ENCODE data around the gene GRID1. TPM values are rescaled to one million over a fixed set of nuclear protein-coding genes. Genes with fewer than 3 reads are reported as not detected.

GRID1 gene
- total and polyA plus RNA-seq, 7 experiments from 2014 or later, result not detected

GRCh38 chr10:85622425-85622824 is 744.2 kb downstream of the GRID1 start:
- ATAC-seq (no peak), DNase-seq (no peak)
- Mint-ChIP-seq H3K27ac (no peak overlapping the region), H3K4me1 (peaks cover 0 to 18% (median 6%) of the 10 kb centered on the region in 7 donors), H3K36me3 (no peaks in the 10 kb centered on the region), H3K27me3 (peaks cover 0 to 17% (median 0%) of the 10 kb centered on the region in 5 donors), H3K9me3 (no peaks in the 10 kb centered on the region), H3K4me3 (no peak overlapping the region)
- no peaks in the 10 kb centered on the region for H3K36me3 ChIP-seq (ENCODE audit: control insufficient read depth in 2 of 3, insufficient read depth in 3 of 3, low read length in 3 of 3)
- CTCF ChIA-PET, result no interaction called here
- no peaks in the 10 kb centered on the region for H3K4me1 ChIP-seq (ENCODE audit: control insufficient read depth in 2 of 2, insufficient read depth in 2 of 2, low read length in 2 of 2)
- H3K27ac ChIP-seq (ENCODE audit: low read depth, low read length), result no peak overlapping the region
- no peak overlapping the region for H3K4me3 ChIP-seq (ENCODE audit: low read length)
- POLR2A ChIA-PET, result interaction anchor here (0.8 kb wide), 1 partner anchor 9 kb away, joined by 3 read pairs; no protein-coding TSS in a partner anchor
- intact Hi-C loops (cut with micrococcal nuclease), result no loop called here
- no peaks in the 10 kb centered on the region for H3K9me3 ChIP-seq (ENCODE audit: control insufficient read depth in 2 of 3, low read length in 3 of 3)
- no peaks in the 10 kb centered on the region for H3K27me3 ChIP-seq (ENCODE audit: control insufficient read depth in 2 of 2, insufficient read depth in 2 of 2, low read length in 2 of 2)

- ATAC-seq, result no peak
- Mint-ChIP-seq H3K4me1 (peaks cover 0 to 22% (median 10%) of the 10 kb centered on the region in 7 donors), H3K27me3 (peaks cover 0 to 18% (median 0%) of the 10 kb centered on the region in 5 donors), H3K9me3 (no peaks in the 10 kb centered on the region), H3K36me3 (no peaks in the 10 kb centered on the region), H3K27ac (no peak overlapping the region), H3K4me3 (no peak overlapping the region)
- no peak overlapping the region for H3K4me3 ChIP-seq (ENCODE audit: low read length)
- intact Hi-C loops (cut with micrococcal nuclease), result no loop called here
- ChIA-PET POLR2A (no interaction called here), CTCF (no interaction called here)
- no peaks in the 10 kb centered on the region for H3K36me3 ChIP-seq (ENCODE audit: control insufficient read depth in 2 of 3, insufficient read depth in 3 of 3, low read length in 3 of 3)
- H3K27ac ChIP-seq (ENCODE audit: low read depth, low read length), result no peak overlapping the region
- no peaks in the 10 kb centered on the region for H3K9me3 ChIP-seq (ENCODE audit: control insufficient read depth in 2 of 3, low read length in 3 of 3)
- H3K27me3 ChIP-seq (ENCODE audit: control insufficient read depth in 2 of 2, insufficient read depth in 2 of 2, low read length in 2 of 2), result no peaks in the 10 kb centered on the region
- H3K4me1 ChIP-seq (ENCODE audit: control insufficient read depth in 2 of 2, insufficient read depth in 2 of 2, low read length in 2 of 2), result no peaks in the 10 kb centered on the region
- no peak for DNase-seq
Measured at GRCh38 chr10:85621562-85621961, 745.0 kb downstream of the GRID1 start.

GRCh38 chr10:85620807-85621206 is 745.8 kb downstream of the GRID1 start:
- intact Hi-C loops (cut with micrococcal nuclease), result no loop called here
- Histone ChIP-seq H3K27me3 (ENCODE audit: control insufficient read depth in 2 of 2, insufficient read depth in 2 of 2, low read length in 2 of 2) (no peaks in the 10 kb centered on the region), H3K36me3 (ENCODE audit: control insufficient read depth in 2 of 3, insufficient read depth in 3 of 3, low read length in 3 of 3) (no peaks in the 10 kb centered on the region), H3K4me3 (ENCODE audit: low read length) (no peak overlapping the region), H3K9me3 (ENCODE audit: control insufficient read depth in 2 of 3, low read length in 3 of 3) (no peaks in the 10 kb centered on the region), H3K27ac (ENCODE audit: low read depth, low read length) (no peak overlapping the region), H3K4me1 (ENCODE audit: control insufficient read depth in 2 of 2, insufficient read depth in 2 of 2, low read length in 2 of 2) (no peaks in the 10 kb centered on the region)
- ChIA-PET POLR2A (interaction anchor here (1.4 kb wide), 1 partner anchor 8 kb away, joined by 3 read pairs; no protein-coding TSS in a partner anchor), CTCF (no interaction called here)
- ATAC-seq (no peak), DNase-seq (no peak)
- Mint-ChIP-seq H3K27ac (no peak overlapping the region), H3K9me3 (no peaks in the 10 kb centered on the region), H3K27me3 (peaks cover 0 to 20% (median 0%) of the 10 kb centered on the region in 5 donors), H3K4me1 (peaks cover 0 to 27% (median 13%) of the 10 kb centered on the region in 7 donors), H3K36me3 (no peaks in the 10 kb centered on the region), H3K4me3 (no peak overlapping the region)

- intact Hi-C loops (cut with micrococcal nuclease), result no loop called here
- Mint-ChIP-seq H3K4me3 (no peak overlapping the region), H3K27me3 (peaks cover 0 to 21% (median 0%) of the 10 kb centered on the region in 5 donors), H3K9me3 (no peaks in the 10 kb centered on the region), H3K36me3 (no peaks in the 10 kb centered on the region), H3K4me1 (peaks cover 3 to 29% (median 21%) of the 10 kb centered on the region in 7 donors), H3K27ac (no peak overlapping the region)
- Histone ChIP-seq H3K4me3 (ENCODE audit: low read length) (no peak overlapping the region), H3K9me3 (ENCODE audit: control insufficient read depth in 2 of 3, low read length in 3 of 3) (no peaks in the 10 kb centered on the region), H3K27me3 (ENCODE audit: control insufficient read depth in 2 of 2, insufficient read depth in 2 of 2, low read length in 2 of 2) (no peaks in the 10 kb centered on the region), H3K27ac (ENCODE audit: low read depth, low read length) (no peak overlapping the region), H3K36me3 (ENCODE audit: control insufficient read depth in 2 of 3, insufficient read depth in 3 of 3, low read length in 3 of 3) (no peaks in the 10 kb centered on the region), H3K4me1 (ENCODE audit: control insufficient read depth in 2 of 2, insufficient read depth in 2 of 2, low read length in 2 of 2) (peaks cover 2 to 7% of the 10 kb centered on the region in 2 donors)
- ATAC-seq (no peak), DNase-seq (no peak)
- ChIA-PET POLR2A (interaction anchor here (0.6 to 1.4 kb wide), 2 partner anchors 7 to 141 kb away, joined by 3 read pairs; no protein-coding TSS in a partner anchor), CTCF (no interaction called here)
Measured at GRCh38 chr10:85619832-85620231, 746.8 kb downstream of the GRID1 start.

- Mint-ChIP-seq H3K27ac (peak overlapping the region in 1 of 9 donors; percentile 55), H3K9me3 (no peaks in the 10 kb centered on the region), H3K36me3 (no peaks in the 10 kb centered on the region), H3K27me3 (peaks cover 0 to 26% (median 0%) of the 10 kb centered on the region in 5 donors), H3K4me3 (no peak overlapping the region), H3K4me1 (peaks cover 13 to 38% (median 29%) of the 10 kb centered on the region in 7 donors)
- Histone ChIP-seq H3K9me3 (ENCODE audit: control insufficient read depth in 2 of 3, low read length in 3 of 3) (no peaks in the 10 kb centered on the region), H3K27me3 (ENCODE audit: control insufficient read depth in 2 of 2, insufficient read depth in 2 of 2, low read length in 2 of 2) (no peaks in the 10 kb centered on the region), H3K36me3 (ENCODE audit: control insufficient read depth in 2 of 3, insufficient read depth in 3 of 3, low read length in 3 of 3) (no peaks in the 10 kb centered on the region), H3K4me1 (ENCODE audit: control insufficient read depth in 2 of 2, insufficient read depth in 2 of 2, low read length in 2 of 2) (peaks cover 12 to 17% of the 10 kb centered on the region in 2 donors), H3K27ac (ENCODE audit: low read depth, low read length) (no peak overlapping the region), H3K4me3 (ENCODE audit: low read length) (no peak overlapping the region)
- POLR2A ChIA-PET, result no interaction called here
- intact Hi-C loops (cut with micrococcal nuclease), result no loop called here
- ATAC-seq (no peak), DNase-seq (no peak)
- CTCF ChIA-PET, result no interaction called here
Measured at GRCh38 chr10:85618841-85619240, 747.8 kb downstream of the GRID1 start.

GRCh38 chr10:85617751-85618546 is 748.6 kb downstream of the GRID1 start:
- peak overlapping the region in 1 of 9 donors; percentile 51 for H3K27ac Mint-ChIP-seq
- H3K4me1 ChIP-seq (ENCODE audit: control insufficient read depth in 2 of 2, insufficient read depth in 2 of 2, low read length in 2 of 2), result peaks cover 20 to 25% of the 10 kb centered on the region in 2 donors
- intact Hi-C loops (cut with micrococcal nuclease), result no loop called here

More at GRCh38 chr10:85617751-85618546, 748.6 kb downstream of the GRID1 start:
- ChIA-PET POLR2A (no interaction called here), CTCF (no interaction called here)
- Mint-ChIP-seq H3K9me3 (peaks cover 0 to 1% (median 0%) of the 10 kb centered on the region in 11 donors), H3K36me3 (no peaks in the 10 kb centered on the region), H3K4me1 (peaks cover 16 to 38% (median 33%) of the 10 kb centered on the region in 7 donors), H3K27me3 (peaks cover 0 to 26% (median 0%) of the 10 kb centered on the region in 5 donors), H3K4me3 (no peak overlapping the region)
- H3K27me3 ChIP-seq (ENCODE audit: control insufficient read depth in 2 of 2, insufficient read depth in 2 of 2, low read length in 2 of 2), result no peaks in the 10 kb centered on the region
- no peaks in the 10 kb centered on the region for H3K36me3 ChIP-seq (ENCODE audit: control insufficient read depth in 2 of 3, insufficient read depth in 3 of 3, low read length in 3 of 3)
- no peaks in the 10 kb centered on the region for H3K9me3 ChIP-seq (ENCODE audit: control insufficient read depth in 2 of 3, low read length in 3 of 3)
- H3K4me3 ChIP-seq (ENCODE audit: low read length), result no peak overlapping the region
- H3K27ac ChIP-seq (ENCODE audit: low read depth, low read length), result no peak overlapping the region
- DNase-seq (no peak), ATAC-seq (no peak)
